ENCODE measurements around the gene FBRSL1. TPM values are rescaled to one million over a fixed set of nuclear protein-coding genes. Genes with fewer than 3 reads are reported as not detected.

Gene FBRSL1
- total and polyA plus RNA-seq, 9 donors, result 3.2 to 69.5 (median 32.2) TPM

DNA sequence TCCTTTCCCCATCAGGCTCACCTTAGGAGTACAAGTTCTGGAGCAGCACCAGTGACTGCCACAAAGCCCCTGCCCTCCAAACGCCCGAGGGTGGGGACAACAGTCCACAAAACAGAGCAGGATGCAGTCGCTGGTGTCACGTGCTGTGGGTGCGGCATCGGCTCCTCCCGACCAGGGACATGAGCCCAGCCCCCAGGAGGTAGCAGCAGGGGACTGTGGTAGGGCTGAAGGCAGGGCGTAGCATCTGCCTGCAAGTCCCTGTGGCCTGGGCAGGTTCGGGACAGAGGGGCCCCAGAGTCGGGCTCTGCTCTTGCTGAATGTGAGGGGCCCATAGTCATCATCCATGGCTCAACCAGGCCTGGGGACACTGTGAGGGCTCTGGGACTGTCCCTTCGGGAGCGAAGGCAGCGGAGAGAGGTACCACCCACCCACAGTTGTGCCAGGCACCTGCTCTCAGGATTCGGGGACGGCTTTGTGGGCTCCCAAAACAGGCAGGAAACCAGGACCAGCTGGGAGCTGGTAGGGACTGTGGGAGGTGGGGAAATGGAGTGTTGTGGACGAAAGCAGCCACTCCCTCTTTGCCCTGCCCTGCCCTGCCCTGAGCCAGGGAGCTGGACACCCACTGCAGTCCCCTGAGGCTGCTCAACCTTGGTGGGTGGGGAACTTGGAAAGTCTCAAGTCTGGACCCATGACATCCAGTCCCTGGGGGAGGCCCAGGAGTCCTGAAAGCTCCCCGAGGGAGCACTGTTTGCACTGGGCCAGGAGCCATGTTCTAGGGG, 30.7 kb downstream of the FBRSL1 start:
- no peak for TF ChIP-seq EP300 (IDR thresholded peaks at IDR 0.05)
- TF ChIP-seq, protein P1, sequence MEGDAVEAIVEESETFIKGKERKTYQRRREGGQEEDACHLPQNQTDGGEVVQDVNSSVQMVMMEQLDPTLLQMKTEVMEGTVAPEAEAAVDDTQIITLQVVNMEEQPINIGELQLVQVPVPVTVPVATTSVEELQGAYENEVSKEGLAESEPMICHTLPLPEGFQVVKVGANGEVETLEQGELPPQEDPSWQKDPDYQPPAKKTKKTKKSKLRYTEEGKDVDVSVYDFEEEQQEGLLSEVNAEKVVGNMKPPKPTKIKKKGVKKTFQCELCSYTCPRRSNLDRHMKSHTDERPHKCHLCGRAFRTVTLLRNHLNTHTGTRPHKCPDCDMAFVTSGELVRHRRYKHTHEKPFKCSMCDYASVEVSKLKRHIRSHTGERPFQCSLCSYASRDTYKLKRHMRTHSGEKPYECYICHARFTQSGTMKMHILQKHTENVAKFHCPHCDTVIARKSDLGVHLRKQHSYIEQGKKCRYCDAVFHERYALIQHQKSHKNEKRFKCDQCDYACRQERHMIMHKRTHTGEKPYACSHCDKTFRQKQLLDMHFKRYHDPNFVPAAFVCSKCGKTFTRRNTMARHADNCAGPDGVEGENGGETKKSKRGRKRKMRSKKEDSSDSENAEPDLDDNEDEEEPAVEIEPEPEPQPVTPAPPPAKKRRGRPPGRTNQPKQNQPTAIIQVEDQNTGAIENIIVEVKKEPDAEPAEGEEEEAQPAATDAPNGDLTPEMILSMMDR (IDR thresholded peaks at IDR 0.05), result no peak
- no peak for TF ChIP-seq POLR2A (IDR thresholded peaks at IDR 0.05)
- no peak overlapping the region for H3K27ac ChIP-seq
- intact Hi-C loops (cut with DNase I), result loop anchor here in 3 of 4 donors (5.0 to 10.0 kb wide), 3 partner anchors 96 to 106 kb away; no protein-coding TSS in a partner anchor

DNA sequence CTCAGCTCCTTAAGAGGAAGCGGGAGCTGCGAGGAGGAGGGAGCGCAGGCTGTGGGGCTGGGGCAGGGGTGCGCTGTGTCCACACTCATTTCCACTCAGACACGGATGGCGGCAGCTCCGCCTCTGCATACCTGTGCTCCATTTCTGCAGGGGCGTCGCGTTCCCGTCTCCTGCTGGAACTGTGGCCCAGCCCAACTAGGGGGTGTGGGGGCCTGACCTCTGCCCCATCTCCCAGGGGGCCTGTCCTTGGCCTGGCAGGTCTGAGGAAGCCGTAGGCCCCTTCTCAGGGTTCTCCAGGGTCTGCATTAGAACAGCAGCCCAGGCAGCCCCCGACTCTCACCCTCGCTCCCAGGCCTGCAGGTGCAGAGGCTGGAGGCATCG, 31.2 kb downstream of the FBRSL1 start:
- Histone ChIP-seq H3K4me1 (ENCODE audit: insufficient read depth) (no peaks in the 10 kb centered on the region), H3K27ac (no peak overlapping the region), H3K9me3 (no peaks in the 10 kb centered on the region), H3K27me3 (no peaks in the 10 kb centered on the region), H3K36me3 (no peaks in the 10 kb centered on the region), H3K4me3 (no peak overlapping the region)
- WGBS, 3 donors, result 81 to 85% (median 84%) methylated on average over 15 of the region's 15 CpGs
- DNase-seq, result no peak
- intact Hi-C loops (cut with DNase I), result loop anchor here in 3 of 4 donors (5.0 to 10.0 kb wide), 3 partner anchors 96 to 106 kb away; no protein-coding TSS in a partner anchor
- TF ChIP-seq EP300 (IDR thresholded peaks at IDR 0.05) (no peak), POLR2A (IDR thresholded peaks at IDR 0.05) (no peak)
- TF ChIP-seq, protein P1 (IDR thresholded peaks at IDR 0.05), result no peak

More for the DNA sequence above, 30.7 kb downstream of the FBRSL1 start:
- no peak for DNase-seq
- no peaks in the 10 kb centered on the region for H3K27me3 ChIP-seq
- H3K4me1 ChIP-seq (ENCODE audit: insufficient read depth), result no peaks in the 10 kb centered on the region
- H3K36me3 ChIP-seq, result no peaks in the 10 kb centered on the region
- WGBS, 3 donors, result 74 to 79% (median 75%) methylated on average over 17 of the region's 17 CpGs
- no peaks in the 10 kb centered on the region for H3K9me3 ChIP-seq
- H3K4me3 ChIP-seq, result no peak overlapping the region

DNA sequence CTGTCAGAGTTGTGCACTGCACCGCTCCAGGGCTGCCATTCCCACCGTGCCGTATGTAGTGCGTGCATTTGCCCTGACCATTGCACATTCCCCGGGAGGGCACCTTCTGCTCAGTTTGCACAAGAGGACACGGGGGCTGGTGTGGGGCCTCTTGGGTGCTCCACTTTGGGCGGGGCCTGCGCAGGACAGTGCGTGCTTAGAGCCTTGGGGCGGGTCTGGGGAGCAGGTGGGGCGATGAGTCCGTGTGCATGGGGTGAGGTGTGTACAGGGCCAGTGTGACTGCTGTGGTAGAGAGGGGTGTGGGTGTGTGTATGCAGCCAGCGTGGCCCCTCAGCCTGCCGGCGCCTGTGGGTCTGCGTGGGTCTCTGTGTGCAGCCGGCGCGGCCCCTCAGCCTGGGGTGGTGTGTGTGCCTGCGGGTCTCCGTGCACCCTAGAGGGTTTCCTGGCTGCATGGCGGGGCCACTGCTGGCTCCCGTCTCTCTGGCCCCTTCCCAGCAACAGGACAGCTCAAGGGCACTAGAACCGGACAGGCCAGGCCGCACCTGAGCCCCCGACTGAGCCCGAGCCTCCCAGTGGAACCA, 31.9 kb downstream of the FBRSL1 start:
- TF ChIP-seq POLR2A (IDR thresholded peaks at IDR 0.05) (no peak), EP300 (IDR thresholded peaks at IDR 0.05) (no peak)
- TF ChIP-seq, protein P1 (IDR thresholded peaks at IDR 0.05), result no peak
- H3K27me3 ChIP-seq, result no peaks in the 10 kb centered on the region
- no peak overlapping the region for H3K27ac ChIP-seq
- intact Hi-C loops (cut with DNase I), result loop anchor here in 3 of 4 donors (5.0 to 10.0 kb wide), 3 partner anchors 97 to 107 kb away; no protein-coding TSS in a partner anchor
- H3K4me3 ChIP-seq, result no peak overlapping the region
- no peaks in the 10 kb centered on the region for H3K36me3 ChIP-seq
- WGBS, 3 donors, result 83 to 89% (median 89%) methylated on average over 23 to 27 of the region's 27 CpGs
- no peaks in the 10 kb centered on the region for H3K9me3 ChIP-seq
- DNase-seq, result no peak
- H3K4me1 ChIP-seq (ENCODE audit: insufficient read depth), result no peaks in the 10 kb centered on the region

DNA sequence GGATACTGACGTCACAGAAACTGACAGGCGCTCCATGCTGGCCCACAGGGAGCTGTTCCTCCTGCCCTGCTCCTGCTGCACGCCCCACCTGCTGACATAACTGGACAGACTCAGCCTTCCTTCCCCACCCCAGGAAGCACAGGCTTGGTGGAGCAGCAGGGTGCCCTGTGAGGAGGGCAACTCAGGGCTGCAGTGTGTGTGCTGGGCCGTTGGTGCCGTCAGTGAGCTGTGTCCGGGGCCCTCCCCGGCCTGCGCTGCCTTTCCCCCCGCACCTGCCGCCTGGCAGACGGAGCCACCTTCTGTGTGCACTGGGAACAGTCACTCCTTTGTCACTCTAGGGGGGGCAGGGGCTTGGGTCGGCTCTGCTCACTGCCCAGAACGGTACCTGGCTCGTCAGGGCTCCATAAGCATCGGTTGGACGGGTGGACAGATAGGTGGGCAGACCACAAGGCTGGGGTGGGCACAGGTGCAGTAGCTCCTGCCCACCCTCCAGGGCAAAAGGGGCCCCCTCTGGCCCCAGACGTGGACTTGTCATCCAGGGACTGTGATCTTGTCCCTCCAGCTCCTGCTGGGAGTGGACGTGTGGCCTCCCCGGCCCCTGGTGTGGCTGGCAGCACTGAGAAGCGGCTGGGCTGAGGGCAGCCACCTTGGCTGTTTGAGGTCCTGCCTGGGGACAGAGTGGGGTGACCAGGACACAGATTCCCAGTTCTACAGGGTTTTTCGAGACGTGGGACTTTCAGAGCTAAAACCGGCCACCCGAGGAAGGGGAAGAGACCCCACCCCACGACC, 32.8 kb downstream of the FBRSL1 start:
- H3K27me3 ChIP-seq, result no peaks in the 10 kb centered on the region
- H3K4me3 ChIP-seq, result no peak overlapping the region
- TF ChIP-seq, protein P1 (IDR thresholded peaks at IDR 0.05), result no peak
- TF ChIP-seq POLR2A (IDR thresholded peaks at IDR 0.05), result no peak
- TF ChIP-seq EP300 (IDR thresholded peaks at IDR 0.05), result no peak
- intact Hi-C loops (cut with DNase I), result loop anchor here in 3 of 4 donors (5.0 to 10.0 kb wide), 3 partner anchors 98 to 108 kb away; no protein-coding TSS in a partner anchor
- 84 to 91% (median 90%) methylated on average over 22 to 25 of the region's 25 CpGs for WGBS, 3 donors
- H3K27ac ChIP-seq, result no peak overlapping the region
- no peak for DNase-seq
- no peaks in the 10 kb centered on the region for H3K36me3 ChIP-seq
- no peaks in the 10 kb centered on the region for H3K9me3 ChIP-seq
- H3K4me1 ChIP-seq (ENCODE audit: insufficient read depth), result no peaks in the 10 kb centered on the region

Measured in ovary (tissue), 9 donors.